Osteoblast (primary cell): ENCODE data around the gene CDKN1A. TPM values are rescaled to one million over a fixed set of nuclear protein-coding genes. Genes with fewer than 3 reads are reported as not detected.
A peak's percentile ranks its signal among the peaks of the same experiment; 100 is the strongest.

Experiments
- DNase-seq: peaks from one replicate; pipeline ENCODE4 v3.0.0; 2011; ENCODE audit warnings: low spot score, mixed read lengths; ENCODE audit not compliant: insufficient read length; ENCODE audit errors: missing footprints
- H2AFZ ChIP-seq: 2 replicates; pipeline ENCODE4 v1.6.0; 2011; ENCODE audit warnings: mild to moderate bottlenecking, low read length
- H3K27ac ChIP-seq: 2 replicates; pipeline ENCODE4 v1.5.1; 2011; ENCODE audit warnings: mild to moderate bottlenecking, low read depth, low read length, moderate library complexity
- H3K27me3 ChIP-seq: 2 replicates; pipeline ENCODE4 v1.6.0; 2012; ENCODE audit warnings: mild to moderate bottlenecking, control low read depth, inconsistent platforms, low read length, moderate library complexity; ENCODE audit not compliant: insufficient read depth
- H3K36me3 ChIP-seq: 2 replicates; pipeline ENCODE4 v1.5.1; 2011; ENCODE audit warnings: mild to moderate bottlenecking, low read length, control low read depth, moderate library complexity; ENCODE audit not compliant: insufficient read depth
- H3K4me1 ChIP-seq: 2 replicates; pipeline ENCODE4 v1.5.1; 2011; ENCODE audit warnings: mild to moderate bottlenecking, low read length, control low read depth, moderate library complexity; ENCODE audit not compliant: insufficient read depth
- H3K4me2 ChIP-seq: 2 replicates; pipeline ENCODE4 v1.6.0; 2011; ENCODE audit warnings: mild to moderate bottlenecking, low read length; ENCODE audit not compliant: insufficient read depth
- H3K4me3 ChIP-seq: fragments of 200-600 bp; sonication (generic); 3 replicates; pipeline ENCODE4 v1.5.1; 2012; ENCODE audit warnings: mild to moderate bottlenecking, low read length, inconsistent platforms; ENCODE audit not compliant: insufficient read depth
- H3K79me2 ChIP-seq: 2 replicates; pipeline ENCODE4 v1.6.0; 2012; ENCODE audit warnings: mild to moderate bottlenecking, low read length, control low read depth, inconsistent platforms; ENCODE audit not compliant: insufficient read depth
- H3K9me3 ChIP-seq: 2 replicates; pipeline ENCODE4 v1.5.1; 2011; ENCODE audit warnings: low read depth, low read length, control low read depth
- H4K20me1 ChIP-seq: 2 replicates; pipeline ENCODE4 v1.6.0; 2012; ENCODE audit warnings: mild to moderate bottlenecking, low read length, control low read depth; ENCODE audit not compliant: insufficient read depth
- total RNA-seq: library from RNA; depleted of rRNA; stranded (reverse); fragments of >200 nt; gene quantifications from 2 replicates; pipeline ENCODE4 v1.2.3, GENCODE V29; 2012
- TF ChIP-seq, protein P1 (sequence below): IDR thresholded peaks from 2 replicates; pipeline ENCODE4 v1.5.1; 2011; ENCODE audit warnings: mild to moderate bottlenecking, low read depth, low read length, moderate library complexity; ENCODE audit errors: extremely low read depth

CDKN1A gene
- total RNA-seq, 1 donor = 461 TPM

DNA sequence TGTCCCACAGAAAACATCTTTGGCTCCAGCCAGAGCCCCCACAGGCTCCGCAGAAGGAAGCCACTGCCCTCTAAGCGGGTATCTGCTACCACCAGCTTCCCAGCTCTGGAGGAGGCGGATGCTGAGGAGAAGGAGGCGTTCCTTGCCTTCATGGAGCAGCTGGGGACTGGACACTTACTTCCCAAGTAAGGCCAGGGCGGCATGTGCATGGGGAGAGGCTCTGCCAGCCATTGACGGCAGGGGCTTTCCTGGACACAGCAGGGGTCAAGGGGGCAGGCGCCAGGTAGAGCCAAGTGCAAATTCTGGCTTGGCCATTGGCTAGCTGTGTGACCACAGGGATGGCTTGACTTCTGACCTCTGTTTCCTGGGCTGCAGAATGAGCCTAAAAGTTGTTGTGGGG, 37.0 kb downstream of the CDKN1A start:
- peak; percentile 37 for DNase-seq
- H3K36me3 ChIP-seq = no peaks in the 10 kb centered on the region

DNA sequence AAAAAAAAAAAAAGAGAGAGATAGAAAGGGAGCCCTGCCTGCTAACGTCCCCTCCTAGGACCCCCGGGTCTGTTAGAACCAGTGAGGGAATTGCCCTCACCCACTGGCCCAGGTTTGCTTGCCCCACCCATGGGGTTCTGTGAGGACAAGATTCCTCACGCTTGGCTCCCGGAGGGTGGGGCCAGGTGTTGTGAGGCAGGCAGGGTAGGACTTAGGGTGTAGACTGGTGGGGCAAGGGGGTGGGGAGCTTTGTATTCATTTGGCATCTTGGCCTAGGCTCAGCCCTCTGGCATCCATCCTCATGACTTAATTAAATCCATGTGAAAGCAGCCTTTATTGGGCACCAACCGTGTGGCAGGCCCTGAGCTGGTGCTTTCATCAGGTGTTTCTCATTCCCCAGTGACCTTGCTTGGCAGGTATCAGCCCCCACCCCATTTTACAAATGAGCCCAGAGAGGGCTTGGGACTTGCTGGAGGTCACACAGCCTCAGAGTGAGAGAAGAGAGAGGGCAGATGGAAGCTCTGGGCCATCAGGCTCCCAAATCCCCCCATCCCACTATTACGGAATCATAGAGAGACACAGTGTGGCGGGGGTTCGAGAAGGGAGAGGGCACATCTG, 38.1 kb downstream of the CDKN1A start:
- TF ChIP-seq, protein P1, sequence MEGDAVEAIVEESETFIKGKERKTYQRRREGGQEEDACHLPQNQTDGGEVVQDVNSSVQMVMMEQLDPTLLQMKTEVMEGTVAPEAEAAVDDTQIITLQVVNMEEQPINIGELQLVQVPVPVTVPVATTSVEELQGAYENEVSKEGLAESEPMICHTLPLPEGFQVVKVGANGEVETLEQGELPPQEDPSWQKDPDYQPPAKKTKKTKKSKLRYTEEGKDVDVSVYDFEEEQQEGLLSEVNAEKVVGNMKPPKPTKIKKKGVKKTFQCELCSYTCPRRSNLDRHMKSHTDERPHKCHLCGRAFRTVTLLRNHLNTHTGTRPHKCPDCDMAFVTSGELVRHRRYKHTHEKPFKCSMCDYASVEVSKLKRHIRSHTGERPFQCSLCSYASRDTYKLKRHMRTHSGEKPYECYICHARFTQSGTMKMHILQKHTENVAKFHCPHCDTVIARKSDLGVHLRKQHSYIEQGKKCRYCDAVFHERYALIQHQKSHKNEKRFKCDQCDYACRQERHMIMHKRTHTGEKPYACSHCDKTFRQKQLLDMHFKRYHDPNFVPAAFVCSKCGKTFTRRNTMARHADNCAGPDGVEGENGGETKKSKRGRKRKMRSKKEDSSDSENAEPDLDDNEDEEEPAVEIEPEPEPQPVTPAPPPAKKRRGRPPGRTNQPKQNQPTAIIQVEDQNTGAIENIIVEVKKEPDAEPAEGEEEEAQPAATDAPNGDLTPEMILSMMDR = no peak
- no peaks in the 10 kb centered on the region for H3K27me3 ChIP-seq
- no peak overlapping the region for H3K4me2 ChIP-seq
- H2AFZ ChIP-seq = no peak overlapping the region
- H3K27ac ChIP-seq = no peak overlapping the region
- H3K4me1 ChIP-seq = no peaks in the 10 kb centered on the region
- no peaks in the 10 kb centered on the region for H3K9me3 ChIP-seq
- H3K79me2 ChIP-seq = no peaks in the 10 kb centered on the region
- H4K20me1 ChIP-seq = no peaks in the 10 kb centered on the region
- peak; percentile 54 for DNase-seq
- H3K36me3 ChIP-seq = no peaks in the 10 kb centered on the region
- no peak overlapping the region for H3K4me3 ChIP-seq

More for the DNA sequence above, 37.0 kb downstream of the CDKN1A start:
- Histone ChIP-seq H3K27ac (no peak overlapping the region), H3K9me3 (no peaks in the 10 kb centered on the region), H4K20me1 (no peaks in the 10 kb centered on the region), H3K4me1 (no peaks in the 10 kb centered on the region), H3K4me3 (no peak overlapping the region), H3K79me2 (no peaks in the 10 kb centered on the region), H3K4me2 (no peak overlapping the region), H3K27me3 (no peaks in the 10 kb centered on the region), H2AFZ (no peak overlapping the region)
- TF ChIP-seq, protein P1 = no peak

DNA sequence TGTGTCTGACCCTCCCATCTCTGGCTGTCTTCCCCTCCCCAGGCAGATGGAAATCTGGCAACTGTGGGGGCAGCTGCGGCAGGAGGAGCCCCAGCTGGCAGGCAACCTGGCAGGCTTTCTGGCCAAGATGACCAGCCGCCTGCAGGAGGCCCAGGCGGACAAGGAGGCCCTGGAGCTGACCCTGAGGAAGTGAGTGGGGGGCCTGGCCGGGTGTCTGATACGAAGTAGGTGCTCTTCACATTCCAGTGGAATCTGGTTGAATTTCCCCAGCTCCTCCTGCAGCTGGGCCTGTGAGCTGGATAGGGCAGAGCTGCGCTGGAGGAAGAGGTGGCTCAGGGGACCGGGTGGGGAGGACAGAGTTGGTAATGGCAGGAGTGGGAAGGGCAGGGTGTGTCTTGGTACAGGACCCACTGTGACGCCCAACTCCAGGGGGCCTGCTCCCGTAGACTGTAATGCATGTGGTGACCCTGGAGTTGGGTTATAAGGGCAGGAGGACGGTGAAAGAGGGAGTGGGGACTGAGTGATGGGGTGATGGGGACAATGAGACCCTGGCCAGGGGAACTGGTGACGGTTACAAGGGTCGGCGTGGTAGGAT, 38.8 kb downstream of the CDKN1A start:
- Histone ChIP-seq H4K20me1 (no peaks in the 10 kb centered on the region), H3K27me3 (no peaks in the 10 kb centered on the region), H3K9me3 (no peaks in the 10 kb centered on the region), H3K27ac (no peak overlapping the region), H3K36me3 (no peaks in the 10 kb centered on the region), H3K4me1 (no peaks in the 10 kb centered on the region), H2AFZ (no peak overlapping the region), H3K79me2 (no peaks in the 10 kb centered on the region), H3K4me3 (no peak overlapping the region), H3K4me2 (no peak overlapping the region)
- peak; percentile 47 for DNase-seq
- TF ChIP-seq, protein P1 = no peak

- H3K4me2 ChIP-seq = no peak overlapping the region
- H3K4me1 ChIP-seq = no peaks in the 10 kb centered on the region
- H4K20me1 ChIP-seq = no peaks in the 10 kb centered on the region
- H2AFZ ChIP-seq = no peak overlapping the region
- H3K27me3 ChIP-seq = no peaks in the 10 kb centered on the region
- no peaks in the 10 kb centered on the region for H3K9me3 ChIP-seq
- no peaks in the 10 kb centered on the region for H3K79me2 ChIP-seq
- no peak overlapping the region for H3K4me3 ChIP-seq
- H3K36me3 ChIP-seq = no peaks in the 10 kb centered on the region
- TF ChIP-seq, protein P1 = no peak
- H3K27ac ChIP-seq = no peak overlapping the region
- peak; percentile 59 for DNase-seq
These were observed 39.5 kb downstream of the CDKN1A start for GRCh38 chr6:36717871-36718540.
